Bronchus fibroblast of lung (primary cell): Measurements from ENCODE around the gene BORCS6. TPM values are rescaled to one million over a fixed set of nuclear protein-coding genes. Genes with fewer than 3 reads are reported as not detected.

Experiments
- total RNA-seq: library from RNA; depleted of rRNA; stranded (reverse); fragments of >200 nt; gene quantifications from 2 replicates; pipeline ENCODE4 v1.2.3, GENCODE V29; 2015

BORCS6 gene
- 9.4 and 10.8 TPM in 2 replicates for total RNA-seq

DNA sequence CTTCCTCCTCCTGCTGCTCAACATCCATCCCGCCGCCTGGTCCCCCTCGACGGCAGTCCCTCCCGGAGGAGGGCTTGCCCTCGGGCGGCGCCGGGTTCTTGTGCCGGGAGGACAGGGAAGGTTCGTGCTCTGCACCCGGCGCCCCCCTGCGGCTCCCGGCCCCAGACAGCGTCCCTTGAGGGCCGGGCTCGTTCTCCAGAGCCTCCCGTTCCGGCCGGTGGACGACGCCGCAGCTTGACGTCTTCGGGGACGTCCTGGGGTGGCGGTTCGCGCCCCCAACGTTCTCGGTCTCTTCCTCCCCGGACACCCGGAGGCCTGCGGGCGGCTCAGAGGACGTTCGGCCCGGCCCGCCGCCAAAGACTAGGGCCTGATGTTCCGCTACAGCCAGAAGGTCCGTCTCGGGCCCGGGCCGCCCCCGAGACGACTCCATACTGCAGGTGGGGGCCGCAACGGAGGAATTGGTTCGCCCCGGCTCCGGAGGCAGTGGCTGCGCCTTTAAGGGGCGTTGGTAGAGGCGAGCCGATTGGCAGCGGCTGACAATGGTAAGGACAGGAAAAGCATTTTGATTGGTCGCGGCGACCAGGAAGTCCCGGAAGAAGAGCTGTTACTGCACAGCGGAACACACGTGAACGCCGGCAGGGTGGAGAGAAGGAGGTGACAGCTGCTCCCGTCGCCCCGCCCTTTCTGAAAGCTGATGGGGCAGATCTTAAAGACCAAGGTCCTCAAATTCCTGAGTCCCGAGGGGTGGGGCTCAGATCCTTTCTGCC lies at the start of gene BORCS6:
TSS of gene BORCS6 (minus strand) at position 470 of the 767 bp plus-strand sequence. CDS start at position 430, 40 bp downstream.

DNA sequence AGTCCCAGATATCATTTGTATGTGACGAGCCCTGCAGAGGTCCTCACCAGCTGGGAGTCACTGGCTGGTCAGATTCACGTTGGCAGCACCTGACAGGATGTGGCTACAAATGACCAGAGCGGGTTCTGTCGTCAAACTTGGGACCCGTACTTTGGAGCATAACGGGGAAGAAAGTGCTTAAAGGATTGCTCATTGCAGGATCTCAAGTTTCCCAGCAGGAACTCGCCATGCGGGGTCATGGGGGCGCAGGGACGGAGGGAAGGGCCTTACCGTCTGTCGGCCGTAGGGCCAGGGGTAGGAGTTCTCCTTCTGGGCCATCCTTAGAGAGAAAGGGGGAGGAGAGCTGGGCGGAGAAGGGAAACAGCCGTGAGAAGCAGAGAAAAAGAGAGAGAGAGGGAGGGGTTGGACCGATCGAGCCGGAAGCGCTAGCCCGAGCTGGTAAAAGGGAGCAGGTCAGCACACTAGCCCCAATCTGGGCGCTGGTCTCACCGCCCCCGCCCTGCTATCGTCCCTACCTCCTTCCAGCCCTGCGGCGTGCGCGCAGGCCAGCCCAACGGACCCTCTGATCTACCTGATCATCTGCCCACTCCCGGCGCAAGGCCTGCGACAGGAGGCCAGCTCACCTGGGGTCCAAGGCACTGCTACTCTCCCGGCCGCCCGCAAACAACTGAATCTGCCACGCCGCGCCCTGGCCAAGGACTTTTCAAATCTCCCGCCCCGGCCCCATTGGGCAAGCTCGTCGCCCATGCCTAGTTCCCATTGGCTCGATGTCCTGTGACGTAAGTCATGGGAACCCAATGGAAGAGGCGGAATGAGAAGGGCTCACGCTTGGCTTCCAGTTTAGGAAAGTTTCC lies 20.2 kb upstream of the BORCS6 start, which contains the start of gene AURKB:
TSS of gene AURKB (minus strand) at position 669 of the 854 bp plus-strand sequence. CDS start at position 318, 351 bp downstream.

DNA sequence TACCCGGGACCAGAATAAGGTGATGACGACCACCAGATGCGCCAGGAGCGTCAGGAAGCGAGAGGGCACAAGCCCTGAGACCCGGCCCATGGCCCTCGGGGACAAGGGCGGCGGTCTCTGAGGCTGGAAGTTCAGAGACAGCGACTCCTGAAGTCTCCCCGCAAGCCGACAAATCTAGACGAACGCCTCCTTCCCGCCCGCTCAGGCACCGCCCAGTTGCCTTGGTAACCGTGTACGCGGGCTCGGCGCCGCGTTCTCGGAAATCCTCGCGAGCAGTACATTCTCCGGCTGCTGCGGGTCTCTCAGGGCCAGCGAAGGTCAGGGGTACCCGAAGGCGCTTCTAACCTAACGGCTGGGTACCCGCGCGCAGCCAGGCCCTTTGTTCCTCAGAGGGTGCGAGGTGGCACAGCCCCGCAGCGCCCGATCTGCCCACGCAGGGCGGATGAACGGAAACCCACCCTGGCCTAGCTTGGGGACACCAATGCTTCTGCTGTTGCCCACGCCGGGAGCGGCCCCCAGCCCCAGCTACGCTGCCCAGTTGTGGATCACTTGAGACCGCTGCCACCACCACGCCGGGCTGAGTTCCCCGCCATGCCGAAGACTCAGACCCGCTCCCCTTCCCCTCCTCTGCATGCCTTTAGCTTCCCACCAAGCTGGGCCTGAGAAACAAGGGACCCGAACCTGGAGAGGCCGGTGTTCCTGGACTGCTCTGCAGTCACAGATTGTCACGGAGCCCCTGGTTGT lies 13.6 kb downstream of the BORCS6 start, which contains the start of gene TMEM107:
TSS of gene TMEM107 (minus strand) at position 184 of the 744 bp plus-strand sequence. CDS start at position 90, 94 bp downstream.

DNA sequence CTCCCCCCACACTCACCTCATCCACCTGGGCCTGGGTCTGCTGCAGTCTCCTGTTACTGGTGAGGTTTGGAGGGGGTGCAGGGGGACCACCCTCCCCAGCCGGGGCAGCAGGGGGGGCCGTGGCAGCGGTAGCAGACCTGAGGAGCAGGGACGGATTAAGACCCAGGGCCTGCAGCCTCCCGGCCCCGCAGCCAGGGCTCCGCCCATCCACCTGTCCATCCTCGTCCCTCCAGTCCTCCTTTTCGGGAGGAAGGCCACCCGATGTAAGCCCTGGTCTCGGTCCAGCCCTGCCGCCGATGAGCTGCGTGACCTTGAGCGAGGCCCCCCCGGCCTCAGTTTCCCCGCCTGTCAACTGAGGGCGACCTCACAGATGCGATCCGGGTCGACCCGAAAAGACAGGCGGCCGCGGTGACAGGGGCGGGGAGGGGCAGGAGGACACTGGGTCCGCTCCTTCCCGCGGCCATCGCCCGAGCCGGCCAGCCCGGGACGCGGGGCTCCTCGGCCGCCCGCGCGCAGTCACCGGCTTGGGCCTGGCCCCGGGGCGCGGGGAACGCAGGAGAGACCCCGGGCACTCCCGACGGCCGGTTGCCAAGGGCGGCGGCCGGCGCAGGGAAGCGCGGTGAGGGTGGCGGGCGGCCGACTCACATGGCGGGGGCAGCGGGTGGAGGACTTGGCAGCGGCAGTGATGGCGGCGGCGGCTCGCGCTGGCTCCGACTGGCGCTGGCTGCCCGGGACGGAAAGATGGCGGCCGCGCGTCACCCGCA lies 27.6 kb downstream of the BORCS6 start, which contains the start of gene VAMP2:
TSS of gene VAMP2 (minus strand) at position 716 of the 764 bp plus-strand sequence. CDS start at position 647, 69 bp downstream.

DNA sequence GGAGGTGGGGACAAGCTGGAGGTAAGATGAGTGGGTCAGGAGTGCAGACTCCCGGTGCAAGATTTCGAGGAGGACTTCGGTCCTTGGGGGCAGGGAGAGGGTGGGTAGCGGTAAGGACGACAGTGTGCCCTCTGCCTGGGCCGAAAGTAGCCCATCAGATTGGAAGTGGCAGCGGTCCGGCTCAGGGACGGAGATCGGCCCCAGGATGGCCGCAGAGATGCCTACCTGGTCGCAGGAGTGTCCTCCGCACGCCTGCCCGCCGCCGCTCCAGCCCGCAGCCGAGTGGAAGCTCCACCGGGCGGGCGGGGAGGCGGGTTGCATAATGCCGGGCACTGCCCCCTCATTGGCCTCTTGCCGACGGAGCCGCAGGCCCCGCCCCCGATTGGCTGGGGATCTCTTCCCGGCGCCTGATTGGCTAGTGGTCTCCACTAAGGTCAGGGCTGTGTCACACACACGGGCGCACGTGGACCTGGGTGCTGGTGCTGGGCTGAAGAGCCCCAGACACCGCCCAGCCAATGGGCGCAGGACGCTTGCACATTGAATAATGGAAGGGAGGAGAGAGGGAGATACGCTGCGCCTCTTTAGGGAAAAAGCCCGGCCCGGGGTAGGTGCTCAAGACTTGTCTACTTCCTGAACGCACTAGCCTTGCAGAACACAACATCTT lies 37.7 kb downstream of the BORCS6 start, which contains the start of gene PER1:
TSS of gene PER1 (minus strand) at position 293 of the 664 bp plus-strand sequence. CDS start 1,698 bp downstream, outside the sequence.

Other genes with a start within 250 kb of the BORCS6 start
- gene GUCY2D, start 187.6 kb downstream of the BORCS6 start, total RNA-seq, result 0.15 TPM in 1 of 2 replicates, not detected in the other
- gene ALOX15B, start 151.1 kb downstream of the BORCS6 start, total RNA-seq, result under 0.01 TPM in 1 of 2 replicates, not detected in the other
- gene ALOX12B, start 102.5 kb downstream of the BORCS6 start, total RNA-seq, result not detected in 2 replicates
- gene ALOXE3, start 71.7 kb downstream of the BORCS6 start, total RNA-seq, result under 0.01 TPM in 1 of 2 replicates, not detected in the other
- gene HES7, start 66.1 kb downstream of the BORCS6 start, total RNA-seq, result 0.17 and 0.89 TPM in 2 replicates
- 20.7 and 23.0 TPM in 2 replicates for gene PER1, start 37.8 kb downstream of the BORCS6 start, total RNA-seq
- 4.3 and 5.2 TPM in 2 replicates for gene VAMP2, start 27.2 kb downstream of the BORCS6 start, total RNA-seq
- 30.6 and 34.5 TPM in 2 replicates for gene TMEM107, start 13.8 kb downstream of the BORCS6 start, total RNA-seq
- 89.8 and 108 TPM in 2 replicates for gene AURKB, start 20.4 kb upstream of the BORCS6 start, total RNA-seq
- gene CTC1, start 57.9 kb upstream of the BORCS6 start, total RNA-seq, result 6.1 and 6.2 TPM in 2 replicates
- 42.0 and 42.7 TPM in 2 replicates for gene PFAS, start 59.1 kb upstream of the BORCS6 start, total RNA-seq
- 32.4 and 34.3 TPM in 2 replicates for gene RANGRF, start 98.5 kb upstream of the BORCS6 start, total RNA-seq
- gene SLC25A35, start 105.2 kb upstream of the BORCS6 start, total RNA-seq, result 1.2 and 1.5 TPM in 2 replicates
- not detected in 2 replicates for gene ARHGEF15, start 120.1 kb upstream of the BORCS6 start, total RNA-seq
- not detected in 2 replicates for gene ODF4, start 149.7 kb upstream of the BORCS6 start, total RNA-seq
- 3,674 and 3,688 TPM in 2 replicates for gene RPL26, start 193.0 kb upstream of the BORCS6 start, total RNA-seq
- gene RNF222, start 207.6 kb upstream of the BORCS6 start, total RNA-seq, result not detected in 2 replicates
- gene NDEL1, start 245.7 kb upstream of the BORCS6 start, total RNA-seq, result 42.7 and 55.6 TPM in 2 replicates